Renal cortex interstitium (tissue), 11 donors: ENCODE data around the gene KLHL36. TPM values are rescaled to one million over a fixed set of nuclear protein-coding genes. Genes with fewer than 3 reads are reported as not detected.
A peak's percentile ranks its signal among the peaks of the same experiment; 100 is the strongest.
"Not testable (repeated sequence)": the region's sequence is repeated elsewhere in the genome, so short reads cannot be mapped to it uniquely, and the experiment has no call there.

Source experiments
- DNase-seq, 11 donors: peaks; one replicate each; pipeline ENCODE4 v3.0.0-alpha.2; 2013; ENCODE audit warnings: low read depth in 9 of 11, low spot score in 4 of 11; ENCODE audit errors: extremely low read depth in 1 of 11
- polyA plus RNA-seq, 3 donors: library from polyadenylated mRNA; unstranded; fragments of 120-200 nt; gene quantifications; one replicate each; pipeline ENCODE4 v1.2.1, GENCODE V29; 2013; ENCODE audit not compliant: insufficient read length in 3 of 3

Gene KLHL36
- polyA plus RNA-seq, 3 donors = 24.6 to 36.2 (median 29.2) TPM

GRCh38 chr16:84613408-84614072, 34.8 kb upstream of the KLHL36 start:
- no peak for DNase-seq

- no peak for DNase-seq
Measured at GRCh38 chr16:84614073-84614459, 34.2 kb upstream of the KLHL36 start.

- DNase-seq = no peak
Measured at GRCh38 chr16:84614623-84614967, 33.7 kb upstream of the KLHL36 start.

- no peak for DNase-seq
Measured at GRCh38 chr16:84614968-84615813, 33.1 kb upstream of the KLHL36 start.

GRCh38 chr16:84616515-84616914, 31.8 kb upstream of the KLHL36 start:
- DNase-seq = no peak

GRCh38 chr16:84617041-84617790, 31.1 kb upstream of the KLHL36 start:
- no peak for DNase-seq

- peak in 10 of 11 donors; percentile 83 to 96 (median 93) for DNase-seq
Measured at GRCh38 chr16:84617791-84618580, 30.3 kb upstream of the KLHL36 start, which contains the start of gene COTL1. Gene COTL1 (minus strand): TSS chr16:84618078. CDS start chr16:84617914, 164 bp downstream.

- no peak for DNase-seq
Measured at GRCh38 chr16:84618581-84619460, 29.5 kb upstream of the KLHL36 start.

- DNase-seq = not testable (repeated sequence)
Measured at GRCh38 chr16:84620913-84621312, 27.4 kb upstream of the KLHL36 start.

- no peak for DNase-seq
Measured at GRCh38 chr16:84625556-84625955, 22.8 kb upstream of the KLHL36 start.

- no peak for DNase-seq
Measured at GRCh38 chr16:84628226-84628731, 20.0 kb upstream of the KLHL36 start.

- no peak for DNase-seq
Measured at GRCh38 chr16:84629580-84629979, 18.7 kb upstream of the KLHL36 start.

GRCh38 chr16:84630009-84630408, 18.3 kb upstream of the KLHL36 start:
- DNase-seq = no peak

- no peak for DNase-seq
Measured at GRCh38 chr16:84630446-84631152, 17.7 kb upstream of the KLHL36 start.

GRCh38 chr16:84631153-84631466, 17.2 kb upstream of the KLHL36 start:
- no peak for DNase-seq

- DNase-seq = no peak
Measured at GRCh38 chr16:84631886-84632285, 16.4 kb upstream of the KLHL36 start.

- DNase-seq = not testable (repeated sequence)
Measured at GRCh38 chr16:84632862-84633261, 15.4 kb upstream of the KLHL36 start.
